SJSA1 (cell line): ENCODE measurements around the gene CAB39. TPM values are rescaled to one million over a fixed set of nuclear protein-coding genes. Genes with fewer than 3 reads are reported as not detected.

Source experiments
- DNase-seq, 2 experiments: peaks; one replicate each; pipeline ENCODE4 v3.0.0-alpha.2; 2015 to 2020; ENCODE audit warnings: low spot score in 2 of 2, low read depth in 1 of 2
- H3K27ac ChIP-seq: fragments of 250-450 bp; sonication (Bioruptor Pico); 2 replicates; pipeline ENCODE4 v1.5.1; 2020; ENCODE audit warnings: mild to moderate bottlenecking, moderate library complexity
- H3K27me3 ChIP-seq: fragments of 250-450 bp; sonication (Bioruptor Pico); replicated peaks from 2 replicates; pipeline ENCODE4 v1.5.1; 2020; ENCODE audit warnings: mild to moderate bottlenecking, moderate library complexity
- H3K36me3 ChIP-seq: fragments of 250-450 bp; sonication (Bioruptor Pico); 2 replicates; pipeline ENCODE4 v1.5.1; 2020; ENCODE audit warnings: mild to moderate bottlenecking
- H3K4me1 ChIP-seq: fragments of 250-450 bp; sonication (Bioruptor Pico); replicated peaks from 2 replicates; pipeline ENCODE4 v1.6.1; 2021; ENCODE audit warnings: mild to moderate bottlenecking
- H3K4me3 ChIP-seq: fragments of 250-450 bp; sonication (Bioruptor Pico); 2 replicates; pipeline ENCODE4 v1.5.1; 2020; ENCODE audit warnings: mild to moderate bottlenecking
- H3K9me3 ChIP-seq: fragments of 250-450 bp; sonication (Bioruptor Pico); replicated peaks from 2 replicates; pipeline ENCODE4 v1.5.1; 2020; ENCODE audit warnings: mild to moderate bottlenecking
- total RNA-seq: library from RNA; depleted of rRNA; stranded (reverse); fragments of >200 nt; shearing (Covaris generic); gene quantifications from 2 replicates; pipeline ENCODE4 v1.2.3, GENCODE V29; 2014; rRNA removed

The CAB39 gene
- total RNA-seq = 106 and 108 TPM in 2 replicates

GRCh38 chr2:230712443-230713330 is at the start of gene CAB39:
CAB39 (plus strand) TSS chr2:230712842; CDS start chr2:230760002, 47,160 bp downstream.
- H3K27me3 ChIP-seq = no peaks in the 10 kb centered on the region
- H3K36me3 ChIP-seq = peaks cover 29% of the 10 kb centered on the region
- peak; percentile 84 to 91 for DNase-seq
- H3K4me3 ChIP-seq = peak within 1 kb of the TSS; percentile 99
- peaks cover 23% of the 10 kb centered on the region for H3K4me1 ChIP-seq
- H3K9me3 ChIP-seq = peaks cover 9% of the 10 kb centered on the region
- H3K27ac ChIP-seq = peak within 1 kb of the TSS; percentile 88

DNA sequence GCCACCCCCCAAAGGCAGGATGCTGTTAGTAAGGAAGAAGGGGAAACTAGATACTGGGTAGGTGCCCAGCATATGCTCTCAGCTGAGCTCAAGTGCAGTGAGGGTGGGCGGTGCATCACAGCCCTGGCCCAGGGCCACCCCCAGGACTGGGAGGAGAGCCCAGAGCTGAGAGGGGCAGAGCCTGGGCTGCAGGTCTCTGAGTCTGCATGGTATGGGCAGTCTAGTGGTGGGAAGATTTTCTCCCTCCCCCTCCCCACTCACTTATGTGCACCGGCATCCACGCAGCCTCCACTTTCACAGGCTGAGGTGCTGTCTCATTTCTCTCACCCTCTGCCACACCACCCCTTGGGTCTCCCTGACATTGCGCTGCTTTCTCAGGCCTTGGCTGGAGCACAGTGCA is 48.5 kb upstream of the CAB39 start:
- no peaks in the 10 kb centered on the region for H3K36me3 ChIP-seq
- no peaks in the 10 kb centered on the region for H3K27me3 ChIP-seq
- H3K27ac ChIP-seq = no peak overlapping the region
- no peak for DNase-seq
- peaks cover 29% of the 10 kb centered on the region for H3K4me1 ChIP-seq
- no peak overlapping the region for H3K4me3 ChIP-seq
- no peaks in the 10 kb centered on the region for H3K9me3 ChIP-seq

- Histone ChIP-seq H3K4me3 (no peak overlapping the region), H3K4me1 (peaks cover 29% of the 10 kb centered on the region), H3K27me3 (no peaks in the 10 kb centered on the region), H3K36me3 (no peaks in the 10 kb centered on the region), H3K27ac (no peak overlapping the region), H3K9me3 (no peaks in the 10 kb centered on the region)
- no peak for DNase-seq
Measured at GRCh38 chr2:230664844-230665243, 47.8 kb upstream of the CAB39 start.

- Histone ChIP-seq H3K27ac (no peak overlapping the region), H3K4me3 (no peak overlapping the region), H3K36me3 (no peaks in the 10 kb centered on the region), H3K27me3 (no peaks in the 10 kb centered on the region), H3K9me3 (no peaks in the 10 kb centered on the region), H3K4me1 (peaks cover 29% of the 10 kb centered on the region)
- DNase-seq = no peak
Measured at GRCh38 chr2:230665263-230665691, 47.4 kb upstream of the CAB39 start.

DNA sequence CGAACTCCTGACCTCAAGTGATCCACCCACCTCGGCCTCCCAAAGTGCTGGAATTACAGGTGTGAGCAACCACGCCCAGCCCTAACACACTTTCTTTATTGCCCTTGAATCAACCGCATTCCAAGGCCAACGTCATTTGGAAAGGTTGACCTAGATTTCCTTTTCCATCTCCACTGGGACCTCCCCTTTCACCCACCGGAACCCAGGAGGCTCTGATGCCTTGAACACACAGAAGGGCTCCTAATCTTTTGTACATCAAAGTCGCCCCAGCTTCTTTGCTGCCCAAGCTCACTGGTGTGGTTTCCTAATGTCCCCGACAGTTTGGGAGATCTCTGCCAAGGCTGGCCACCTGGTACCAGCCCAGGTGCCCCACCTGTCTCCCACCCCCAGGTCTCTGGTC is 46.2 kb upstream of the CAB39 start:
- Histone ChIP-seq H3K4me1 (peaks cover 38% of the 10 kb centered on the region), H3K27ac (peak overlapping the region; percentile 94), H3K4me3 (no peak overlapping the region), H3K27me3 (no peaks in the 10 kb centered on the region), H3K36me3 (no peaks in the 10 kb centered on the region), H3K9me3 (no peaks in the 10 kb centered on the region)
- DNase-seq = no peak

DNA sequence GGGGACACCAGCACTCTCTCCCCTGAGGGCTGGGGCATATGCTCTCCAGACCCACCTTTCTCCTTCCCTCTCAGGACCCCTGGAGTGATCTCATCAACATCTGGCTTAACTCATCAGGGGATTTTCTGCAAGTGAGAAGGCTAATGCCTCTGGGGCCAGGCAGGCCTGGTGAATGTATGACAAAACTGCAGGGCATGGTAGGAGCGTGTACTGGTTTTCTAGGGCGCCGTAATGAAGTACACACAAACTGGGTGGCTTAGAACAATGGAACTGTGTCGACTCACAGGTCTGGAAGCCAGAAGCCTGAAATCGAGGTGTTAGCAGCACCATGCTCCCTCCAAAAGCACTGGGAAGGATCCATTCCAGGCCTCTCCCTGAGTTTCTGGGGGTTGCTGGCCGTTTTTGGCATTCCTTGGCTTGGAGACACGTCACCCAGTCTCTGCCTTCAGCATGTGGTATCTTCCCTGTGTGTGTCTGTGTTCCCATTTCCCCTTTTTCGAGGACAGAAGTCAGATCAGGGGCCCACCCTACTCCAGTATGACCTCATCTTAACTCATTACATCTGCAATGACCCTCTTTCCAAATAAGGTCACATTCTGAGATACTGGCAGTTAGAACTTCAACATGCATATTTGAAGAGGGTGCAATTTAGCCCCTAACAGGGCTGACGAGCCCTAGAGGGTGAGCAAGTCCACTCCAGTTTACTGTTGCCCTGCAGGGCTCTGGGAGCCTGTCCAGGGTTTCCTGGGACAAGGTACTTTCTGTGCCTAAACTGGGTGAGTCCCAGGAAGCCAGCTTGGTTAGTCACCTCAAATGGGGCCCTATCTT is 45.5 kb upstream of the CAB39 start:
- no peaks in the 10 kb centered on the region for H3K27me3 ChIP-seq
- H3K9me3 ChIP-seq = no peaks in the 10 kb centered on the region
- H3K4me3 ChIP-seq = no peak overlapping the region
- no peaks in the 10 kb centered on the region for H3K36me3 ChIP-seq
- peaks cover 40% of the 10 kb centered on the region for H3K4me1 ChIP-seq
- H3K27ac ChIP-seq = peak overlapping the region; percentile 94
- DNase-seq = peak; percentile 92

GRCh38 chr2:230668184-230668938 is 44.3 kb upstream of the CAB39 start:
- Histone ChIP-seq H3K4me1 (peaks cover 40% of the 10 kb centered on the region), H3K4me3 (no peak overlapping the region), H3K9me3 (no peaks in the 10 kb centered on the region), H3K36me3 (no peaks in the 10 kb centered on the region), H3K27ac (peak overlapping the region; percentile 94), H3K27me3 (no peaks in the 10 kb centered on the region)
- DNase-seq = peak; percentile 48 to 56

GRCh38 chr2:230668939-230669303 is 43.7 kb upstream of the CAB39 start:
- no peaks in the 10 kb centered on the region for H3K36me3 ChIP-seq
- no peaks in the 10 kb centered on the region for H3K9me3 ChIP-seq
- H3K27ac ChIP-seq = peak overlapping the region; percentile 94; the same call in 1 of the 2 replicates
- no peak for DNase-seq
- H3K27me3 ChIP-seq = no peaks in the 10 kb centered on the region
- H3K4me1 ChIP-seq = peaks cover 40% of the 10 kb centered on the region
- H3K4me3 ChIP-seq = no peak overlapping the region

GRCh38 chr2:230669386-230669950 is 43.2 kb upstream of the CAB39 start:
- no peak overlapping the region for H3K27ac ChIP-seq
- H3K27me3 ChIP-seq = no peaks in the 10 kb centered on the region
- peaks cover 40% of the 10 kb centered on the region for H3K4me1 ChIP-seq
- no peaks in the 10 kb centered on the region for H3K36me3 ChIP-seq
- no peaks in the 10 kb centered on the region for H3K9me3 ChIP-seq
- no peak overlapping the region for H3K4me3 ChIP-seq
- DNase-seq = no peak

GRCh38 chr2:230671117-230671516 is 41.5 kb upstream of the CAB39 start:
- H3K9me3 ChIP-seq = no peaks in the 10 kb centered on the region

DNA sequence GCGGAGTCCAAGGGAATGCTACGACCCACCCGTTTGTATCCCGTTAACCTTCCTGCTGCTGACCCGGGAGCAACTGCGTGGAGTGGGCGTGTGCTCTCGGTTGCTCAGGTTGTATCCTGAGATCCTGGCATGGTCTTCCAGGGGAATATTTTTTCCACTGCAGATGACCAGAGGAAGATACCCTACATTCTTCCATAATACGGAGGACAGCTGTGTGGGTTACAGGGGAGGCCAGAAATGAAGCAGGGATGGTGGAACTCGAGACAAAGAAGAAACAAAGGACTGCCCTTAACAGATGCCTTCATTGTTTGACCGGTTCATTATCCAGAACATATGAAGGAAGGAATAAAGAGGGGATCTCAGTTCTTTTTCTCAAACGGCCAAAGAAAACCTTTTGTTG is 39.8 kb upstream of the CAB39 start:
- no peak overlapping the region for H3K27ac ChIP-seq
- H3K27me3 ChIP-seq = no peaks in the 10 kb centered on the region
- DNase-seq = no peak
- no peak overlapping the region for H3K4me3 ChIP-seq
- H3K4me1 ChIP-seq = peaks cover 24% of the 10 kb centered on the region
- H3K9me3 ChIP-seq = peaks cover 2% of the 10 kb centered on the region; the same call in 1 of the 2 replicates
- no peaks in the 10 kb centered on the region for H3K36me3 ChIP-seq

More at GRCh38 chr2:230671117-230671516, 41.5 kb upstream of the CAB39 start:
- peak in 1 of 2 experiments; percentile 57 for DNase-seq
- H3K4me1 ChIP-seq = peaks cover 40% of the 10 kb centered on the region
- H3K27ac ChIP-seq = no peak overlapping the region
- no peaks in the 10 kb centered on the region for H3K36me3 ChIP-seq
- H3K27me3 ChIP-seq = no peaks in the 10 kb centered on the region
- no peak overlapping the region for H3K4me3 ChIP-seq

DNA sequence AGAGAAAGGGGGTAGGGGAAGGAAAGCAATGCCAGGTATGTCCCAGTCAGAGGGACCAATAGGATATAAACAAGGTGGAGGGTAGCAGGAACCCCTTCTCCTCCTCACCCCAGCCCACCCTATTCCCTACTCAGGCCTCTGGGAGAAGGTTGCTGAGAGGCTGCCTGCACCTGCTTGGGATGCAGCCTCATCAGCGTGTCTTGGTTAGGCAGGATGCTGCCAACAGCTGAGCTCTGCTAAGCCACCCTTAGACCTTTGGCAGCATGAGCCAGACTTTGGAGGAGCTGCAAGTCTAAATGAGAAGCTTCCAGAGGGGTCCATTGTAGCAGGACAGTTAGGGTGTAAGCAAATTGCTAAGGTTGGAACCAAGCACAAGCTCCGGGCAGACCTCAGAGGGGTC is 38.2 kb upstream of the CAB39 start:
- peaks cover 11% of the 10 kb centered on the region for H3K4me1 ChIP-seq
- no peaks in the 10 kb centered on the region for H3K36me3 ChIP-seq
- no peaks in the 10 kb centered on the region for H3K27me3 ChIP-seq
- no peak for DNase-seq
- no peak overlapping the region for H3K4me3 ChIP-seq
- H3K9me3 ChIP-seq = peaks cover 9% of the 10 kb centered on the region; the same call in 1 of the 2 replicates
- H3K27ac ChIP-seq = no peak overlapping the region
